Measurements from ENCODE around the gene RINT1.
"Not testable (repeated sequence)": the region's sequence is repeated elsewhere in the genome, so short reads cannot be mapped to it uniquely, and the experiment has no call there.

The RINT1 gene

GRCh38 chr7:105532709-105533460 lies 884 bp downstream of the RINT1 start:
- DNase-seq = no peak

DNA sequence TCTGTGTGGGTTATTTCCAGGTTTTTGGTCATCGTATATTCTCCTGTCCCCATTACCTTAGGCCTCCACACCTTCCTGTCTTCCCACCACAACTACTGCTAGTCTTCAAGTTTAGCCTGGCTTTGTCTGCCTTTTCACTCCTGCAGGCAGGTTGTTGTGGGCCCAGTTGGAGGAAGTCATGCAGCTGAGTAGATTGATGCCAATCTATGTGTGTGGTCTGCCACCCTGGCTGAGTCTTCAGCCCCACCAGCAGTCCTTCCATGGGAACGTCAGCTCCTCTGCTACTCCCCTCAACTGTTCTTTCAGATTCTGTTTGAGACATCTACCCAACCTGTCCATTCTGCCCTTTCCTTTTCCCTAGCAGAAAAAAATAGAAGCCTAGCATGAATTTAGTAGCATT lies 6.3 kb downstream of the RINT1 start:
- peak; percentile 67 for DNase-seq

DNA sequence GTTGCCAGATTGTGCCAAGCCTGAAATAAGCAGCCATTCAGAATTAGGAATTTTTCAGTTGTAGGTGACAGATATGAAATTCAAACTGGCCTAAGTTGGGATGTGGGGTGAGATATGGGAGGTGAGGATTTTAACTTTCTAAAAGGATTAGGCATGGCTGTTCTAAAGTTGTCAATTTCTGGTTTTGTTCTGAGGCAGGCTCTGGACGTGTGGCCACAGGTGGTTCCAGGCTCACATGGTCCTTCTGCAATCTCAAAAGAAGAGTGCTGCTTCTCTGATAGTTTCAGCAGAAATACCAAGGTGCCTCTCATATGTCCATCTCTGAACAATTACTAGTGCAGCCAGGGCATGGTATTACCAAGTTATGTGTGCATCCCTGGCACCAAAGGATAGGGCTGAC lies 27.9 kb downstream of the RINT1 start:
- DNase-seq = no peak

GRCh38 chr7:105565190-105565589 lies 33.2 kb downstream of the RINT1 start:
- DNase-seq = no peak

DNA sequence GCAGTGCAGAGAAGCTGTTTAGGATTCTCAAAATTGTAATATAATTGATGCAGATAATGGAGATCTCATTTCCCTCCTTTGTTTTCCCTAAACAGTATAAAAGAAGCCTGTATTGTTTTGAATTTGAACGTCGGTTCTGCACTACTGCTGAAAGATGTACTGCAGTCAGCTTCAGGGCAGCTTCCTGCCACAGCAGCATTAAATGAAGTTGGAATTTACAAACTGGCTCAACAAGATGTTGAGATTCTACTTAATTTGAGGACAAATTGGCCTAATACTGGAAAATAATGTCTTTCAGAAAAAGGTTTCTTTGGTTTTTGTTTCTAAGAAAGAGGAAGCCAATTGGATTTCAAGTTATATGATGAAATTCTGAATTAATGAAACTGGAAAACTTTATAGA lies 35.0 kb downstream of the RINT1 start:
- DNase-seq = no peak

- DNase-seq = no peak
These were observed 35.8 kb downstream of the RINT1 start for GRCh38 chr7:105567821-105568220.

- DNase-seq = no peak
These were observed 39.9 kb downstream of the RINT1 start for GRCh38 chr7:105571891-105572290.

- no peak for DNase-seq
These were observed 45.2 kb downstream of the RINT1 start for GRCh38 chr7:105577251-105577650.

- DNase-seq = no peak
These were observed 46.5 kb downstream of the RINT1 start for GRCh38 chr7:105578496-105578895.

- no peak for DNase-seq
These were observed 48.2 kb downstream of the RINT1 start for GRCh38 chr7:105580022-105580740.

GRCh38 chr7:105581066-105581811 lies 49.2 kb downstream of the RINT1 start, which contains the start of gene EFCAB10:
Gene EFCAB10, minus strand, starts transcription at chr7:105581493. Its CDS starts 30 bp downstream, at chr7:105581463.
- DNase-seq = peak; percentile 82

- no peak for DNase-seq
These were observed 51.1 kb downstream of the RINT1 start for GRCh38 chr7:105583061-105583460.

- no peak for DNase-seq
These were observed 52.2 kb downstream of the RINT1 start for GRCh38 chr7:105584165-105584564.

GRCh38 chr7:105585850-105586500 lies 54.0 kb downstream of the RINT1 start:
- DNase-seq = peak; percentile 61

DNA sequence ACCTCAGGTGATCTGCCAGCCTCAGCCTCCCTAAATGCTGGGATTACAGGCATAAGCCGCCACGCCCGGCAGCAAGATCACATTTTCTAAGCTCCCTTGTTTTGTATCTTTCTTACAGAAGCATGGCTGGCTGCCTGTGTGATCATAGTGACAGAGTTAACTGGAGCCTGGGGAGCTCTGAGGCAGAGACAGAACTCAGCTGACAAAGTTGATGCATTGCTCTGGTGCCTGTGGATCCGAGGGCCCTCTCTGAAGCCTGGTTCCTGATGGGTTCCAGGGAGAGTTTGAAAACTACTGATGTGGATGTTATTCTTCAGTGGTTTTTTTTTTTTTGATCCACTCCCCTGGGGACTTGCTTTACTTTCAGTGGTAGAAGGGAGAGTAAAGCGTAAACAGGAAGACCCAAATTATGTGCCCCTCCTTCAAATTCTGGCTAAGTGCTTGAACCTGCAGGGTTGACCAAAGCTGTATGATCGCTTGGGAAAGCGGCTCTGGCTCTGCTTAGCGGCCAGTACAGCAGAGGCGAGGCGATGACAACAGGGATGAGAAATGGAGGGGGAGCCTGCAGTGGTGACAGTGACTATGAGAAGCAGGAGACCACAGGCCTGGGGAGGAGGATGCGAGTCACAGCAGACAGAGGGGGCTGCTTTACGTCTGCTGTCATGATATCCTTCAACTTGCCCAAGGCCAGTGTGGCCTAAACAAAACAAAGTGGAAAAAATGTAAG lies 56.1 kb downstream of the RINT1 start:
- no peak for DNase-seq

- peak; percentile 91 for DNase-seq
These were observed 57.5 kb downstream of the RINT1 start for GRCh38 chr7:105589356-105590077.

DNA sequence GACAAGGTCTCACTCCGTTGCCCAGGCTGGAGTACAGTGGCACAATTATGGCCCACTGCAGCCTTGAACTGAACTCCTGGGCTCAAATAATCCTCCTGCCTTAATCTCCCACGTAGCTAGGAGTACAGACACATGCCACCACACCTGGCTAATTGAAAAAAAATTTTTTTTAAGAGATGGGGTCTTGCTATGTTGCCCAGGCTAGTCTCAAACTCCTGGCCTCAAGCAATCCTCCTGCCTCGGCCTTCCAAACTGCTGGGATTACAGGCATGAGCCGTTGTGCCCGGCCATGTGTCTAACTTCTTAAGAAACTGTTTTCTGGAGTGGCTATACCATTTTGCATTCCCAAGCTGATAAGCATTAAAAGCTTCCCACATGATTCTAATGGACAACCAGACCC lies 58.8 kb downstream of the RINT1 start:
- no peak for DNase-seq

- no peak for DNase-seq
These were observed 59.5 kb downstream of the RINT1 start for GRCh38 chr7:105591522-105591921.

DNA sequence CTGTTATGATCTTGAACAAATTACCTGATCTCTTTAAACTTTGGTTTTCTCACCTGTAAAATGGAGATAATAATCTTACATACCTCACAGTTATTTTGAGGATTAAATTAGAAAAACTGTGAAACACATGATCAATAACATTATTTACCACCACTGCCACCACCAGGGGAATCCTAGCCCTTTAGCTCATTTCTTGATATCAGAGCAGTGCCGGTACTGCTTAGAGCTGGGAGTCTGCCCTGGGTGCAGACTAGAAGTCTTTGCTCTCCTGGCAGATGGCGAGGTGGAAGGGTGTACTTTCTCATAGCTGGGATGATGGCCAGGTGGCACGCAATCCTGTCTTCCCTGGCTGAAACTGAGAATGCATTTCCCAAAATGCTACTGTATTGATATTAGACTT lies 62.0 kb downstream of the RINT1 start:
- DNase-seq = no peak

GRCh38 chr7:105596866-105597265 lies 64.9 kb downstream of the RINT1 start:
- DNase-seq = no peak

DNA sequence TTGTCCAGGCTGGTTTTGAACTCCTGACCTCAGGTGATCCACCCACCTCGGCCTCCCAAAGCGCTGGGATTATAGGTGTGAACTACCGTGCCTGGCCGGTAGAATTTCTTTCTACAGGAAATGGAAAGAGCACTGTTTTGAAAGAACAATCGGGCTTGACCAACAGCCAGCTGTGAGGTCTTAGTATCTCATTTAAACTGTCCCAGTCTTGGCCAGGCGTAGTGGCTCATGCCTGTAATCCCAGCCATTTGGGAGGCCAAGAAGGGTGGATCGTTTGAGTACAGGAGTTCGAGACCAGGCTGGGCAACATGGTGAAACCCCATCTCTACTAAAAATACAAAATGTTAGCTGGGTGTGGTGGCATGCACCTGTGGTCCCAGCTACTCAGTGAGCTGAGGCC lies 67.1 kb downstream of the RINT1 start:
- DNase-seq = not testable (repeated sequence)

DNA sequence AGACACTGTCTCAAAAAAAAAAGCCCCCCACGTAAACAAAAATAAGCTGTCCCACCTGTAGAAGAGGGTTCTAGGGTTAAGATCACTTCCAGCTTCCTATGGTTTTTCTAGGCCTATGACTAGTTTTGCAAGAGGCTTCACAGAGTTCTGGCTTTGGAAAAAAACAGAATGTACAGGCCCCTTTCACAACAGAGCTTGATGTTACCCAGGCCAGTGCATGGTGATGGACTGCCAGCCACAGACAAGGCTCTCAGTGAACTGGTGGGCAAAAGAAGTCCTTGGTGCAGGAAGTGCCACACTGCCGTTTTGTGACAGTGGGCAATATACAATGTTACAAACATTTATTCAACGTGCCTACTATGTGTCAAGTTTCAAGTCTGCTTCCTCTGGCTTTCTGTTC lies 67.5 kb downstream of the RINT1 start:
- DNase-seq = no peak
